Mesothelial cell of epicardium (in vitro differentiated cells): Measurements from ENCODE around the gene AMBP. TPM values are rescaled to one million over a fixed set of nuclear protein-coding genes. Genes with fewer than 3 reads are reported as not detected.

Source experiments
- DNase-seq, 2 experiments: peaks; one replicate each; pipeline ENCODE4 v3.0.0; 2021; ENCODE audit warnings: low spot score in 2 of 2; ENCODE audit not compliant: unreplicated experiment in 2 of 2
- H3K27ac Mint-ChIP-seq: 2 replicates; pipeline ENCODE4 v1.8.0; 2021; ENCODE audit warnings: mixed read lengths
- H3K27me3 Mint-ChIP-seq: 2 replicates; pipeline ENCODE4 v1.8.0; 2021; ENCODE audit warnings: low read depth, mixed read lengths
- H3K36me3 Mint-ChIP-seq: 2 replicates; pipeline ENCODE4 v1.8.0; 2021; ENCODE audit warnings: mixed read lengths
- H3K4me1 Mint-ChIP-seq: 2 replicates; pipeline ENCODE4 v1.8.0; 2021; ENCODE audit warnings: mixed read lengths
- H3K4me3 Mint-ChIP-seq: 2 replicates; pipeline ENCODE4 v1.8.0; 2021; ENCODE audit warnings: mild to moderate bottlenecking, moderate library complexity, mixed read lengths
- H3K9me3 Mint-ChIP-seq: 2 replicates; pipeline ENCODE4 v1.8.0; 2021; ENCODE audit warnings: mixed read lengths
- total RNA-seq: library from RNA; stranded (reverse); gene quantifications from 3 replicates; pipeline ENCODE4 v1.2.1, GENCODE V29; 2021
- TF ChIP-seq, protein P1 (sequence below): fragments of 200-600 bp; sonication (generic); IDR thresholded peaks from one replicate; pipeline ENCODE4 v1.5.0; 2021; ENCODE audit warnings: antibody characterized with exemption; ENCODE audit not compliant: unreplicated experiment

Gene AMBP
- total RNA-seq, 1 donor from 2014 or later, result 0.22 TPM

DNA sequence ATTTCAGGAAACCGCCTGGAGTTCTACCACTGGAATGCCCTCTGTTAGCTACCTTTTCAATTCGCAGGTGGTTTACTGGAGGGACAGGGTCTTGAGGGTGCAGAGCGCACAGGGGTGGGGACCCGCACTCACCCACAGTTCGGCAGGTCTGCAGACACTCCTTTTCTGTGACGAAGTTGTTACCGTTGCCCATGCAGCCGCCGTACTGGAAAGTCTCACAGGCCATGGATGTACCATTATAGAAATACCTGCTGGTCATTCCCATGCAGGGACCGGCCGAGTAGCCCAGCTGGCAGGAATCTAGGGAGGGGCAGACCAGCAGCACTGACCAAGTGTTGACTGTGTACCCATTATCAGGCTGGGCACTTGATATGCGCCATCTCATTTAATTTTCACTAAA is 16.8 kb downstream of the AMBP start:
- H3K9me3 Mint-ChIP-seq, result peaks cover 6% of the 10 kb centered on the region
- no peak overlapping the region for H3K27ac Mint-ChIP-seq
- no peak for DNase-seq
- peaks cover 20% of the 10 kb centered on the region for H3K27me3 Mint-ChIP-seq
- H3K36me3 Mint-ChIP-seq, result peaks cover 9% of the 10 kb centered on the region
- no peaks in the 10 kb centered on the region for H3K4me1 Mint-ChIP-seq
- no peak overlapping the region for H3K4me3 Mint-ChIP-seq
- TF ChIP-seq, protein P1, sequence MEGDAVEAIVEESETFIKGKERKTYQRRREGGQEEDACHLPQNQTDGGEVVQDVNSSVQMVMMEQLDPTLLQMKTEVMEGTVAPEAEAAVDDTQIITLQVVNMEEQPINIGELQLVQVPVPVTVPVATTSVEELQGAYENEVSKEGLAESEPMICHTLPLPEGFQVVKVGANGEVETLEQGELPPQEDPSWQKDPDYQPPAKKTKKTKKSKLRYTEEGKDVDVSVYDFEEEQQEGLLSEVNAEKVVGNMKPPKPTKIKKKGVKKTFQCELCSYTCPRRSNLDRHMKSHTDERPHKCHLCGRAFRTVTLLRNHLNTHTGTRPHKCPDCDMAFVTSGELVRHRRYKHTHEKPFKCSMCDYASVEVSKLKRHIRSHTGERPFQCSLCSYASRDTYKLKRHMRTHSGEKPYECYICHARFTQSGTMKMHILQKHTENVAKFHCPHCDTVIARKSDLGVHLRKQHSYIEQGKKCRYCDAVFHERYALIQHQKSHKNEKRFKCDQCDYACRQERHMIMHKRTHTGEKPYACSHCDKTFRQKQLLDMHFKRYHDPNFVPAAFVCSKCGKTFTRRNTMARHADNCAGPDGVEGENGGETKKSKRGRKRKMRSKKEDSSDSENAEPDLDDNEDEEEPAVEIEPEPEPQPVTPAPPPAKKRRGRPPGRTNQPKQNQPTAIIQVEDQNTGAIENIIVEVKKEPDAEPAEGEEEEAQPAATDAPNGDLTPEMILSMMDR, result no peak

DNA sequence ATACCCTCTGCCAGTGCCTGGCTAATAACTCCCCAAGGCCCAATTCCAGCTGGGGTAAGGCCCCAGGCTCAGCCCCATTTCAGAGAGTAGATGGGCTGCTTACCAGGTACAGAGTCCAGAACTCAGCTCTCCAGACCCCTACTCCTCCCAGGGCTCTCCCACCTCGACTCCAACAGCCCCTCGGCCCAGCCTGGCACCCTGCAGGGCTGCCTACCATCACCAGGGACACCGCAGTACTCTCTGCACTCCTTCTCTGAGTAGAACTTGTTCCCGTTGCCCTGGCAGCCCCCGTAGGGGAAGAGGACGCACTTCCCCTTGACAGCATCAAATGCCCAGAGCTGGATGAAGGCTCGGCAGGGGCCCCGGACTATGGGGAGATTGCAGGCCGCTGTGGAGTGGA is 17.4 kb downstream of the AMBP start:
- TF ChIP-seq, protein P1, result no peak
- Mint-ChIP-seq H3K27ac (no peak overlapping the region), H3K4me3 (no peak overlapping the region), H3K27me3 (peaks cover 17% of the 10 kb centered on the region), H3K36me3 (peaks cover 12% of the 10 kb centered on the region), H3K9me3 (peaks cover 6% of the 10 kb centered on the region), H3K4me1 (no peaks in the 10 kb centered on the region)
- no peak for DNase-seq

DNA sequence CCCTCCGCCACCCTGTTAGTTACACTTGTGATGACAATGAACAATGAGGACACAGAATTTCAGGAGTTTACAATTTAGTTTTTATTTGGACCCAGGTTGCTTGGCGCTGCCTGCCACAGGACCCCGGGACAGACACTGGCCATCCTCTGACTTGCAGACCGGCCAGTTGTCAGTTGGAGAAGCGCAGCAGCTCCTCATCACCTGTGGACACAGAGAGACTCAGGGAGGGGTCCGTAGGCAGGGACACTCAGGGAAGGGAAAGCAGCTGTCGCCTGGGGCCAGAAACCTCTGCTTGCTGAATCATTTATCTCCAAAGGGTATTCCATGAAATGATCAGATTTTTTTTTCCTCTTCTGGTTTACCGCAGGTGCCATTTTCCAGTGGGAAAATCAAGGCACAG is 18.0 kb downstream of the AMBP start:
- TF ChIP-seq, protein P1, result no peak
- H3K9me3 Mint-ChIP-seq, result peaks cover 6% of the 10 kb centered on the region
- H3K27me3 Mint-ChIP-seq, result peaks cover 17% of the 10 kb centered on the region
- H3K4me1 Mint-ChIP-seq, result no peaks in the 10 kb centered on the region
- H3K27ac Mint-ChIP-seq, result peak overlapping the region; percentile 39
- H3K4me3 Mint-ChIP-seq, result no peak overlapping the region
- H3K36me3 Mint-ChIP-seq, result peaks cover 12% of the 10 kb centered on the region
- no peak for DNase-seq

DNA sequence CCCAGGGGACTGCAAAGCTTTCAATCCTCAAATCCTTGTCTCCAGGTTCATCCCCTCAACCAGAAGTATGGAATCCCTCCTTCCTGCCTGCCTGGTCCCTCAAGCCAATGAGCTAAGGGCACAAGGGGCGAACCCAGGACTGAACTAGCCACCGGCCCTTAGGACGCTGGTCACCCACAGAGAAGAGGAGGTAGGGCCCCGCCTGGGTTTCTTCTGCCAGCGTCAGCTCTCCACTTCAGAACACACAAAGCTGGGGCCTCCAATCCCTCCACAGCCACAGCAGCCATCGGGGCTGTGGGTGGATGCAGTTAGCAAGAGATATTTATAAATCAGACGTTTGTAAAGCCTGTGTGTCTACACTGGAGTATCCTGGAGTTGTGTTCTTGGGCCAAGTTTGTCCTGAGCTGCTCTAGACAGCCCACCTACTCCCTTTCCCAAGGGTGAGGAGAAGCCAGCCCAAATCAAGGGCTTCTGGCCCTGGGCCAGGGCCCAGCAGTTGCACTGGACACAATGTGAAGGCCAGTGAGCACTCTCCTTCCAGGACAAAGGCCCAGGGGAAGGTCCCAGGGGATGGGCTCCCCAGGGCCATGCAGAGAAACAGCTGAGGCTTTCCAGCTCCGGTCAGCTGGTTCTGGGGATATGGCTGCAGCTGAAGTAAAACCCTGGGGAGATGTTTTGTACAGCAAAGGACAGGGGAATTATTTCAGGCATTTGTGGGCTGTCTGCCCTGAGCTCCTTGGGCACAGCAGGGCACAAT is 18.9 kb downstream of the AMBP start:
- H3K4me3 Mint-ChIP-seq, result no peak overlapping the region
- peaks cover 13% of the 10 kb centered on the region for H3K27me3 Mint-ChIP-seq
- H3K27ac Mint-ChIP-seq, result no peak overlapping the region
- TF ChIP-seq, protein P1, result no peak
- DNase-seq, result no peak
- no peaks in the 10 kb centered on the region for H3K4me1 Mint-ChIP-seq
- H3K36me3 Mint-ChIP-seq, result peaks cover 12% of the 10 kb centered on the region
- H3K9me3 Mint-ChIP-seq, result peaks cover 6% of the 10 kb centered on the region

DNA sequence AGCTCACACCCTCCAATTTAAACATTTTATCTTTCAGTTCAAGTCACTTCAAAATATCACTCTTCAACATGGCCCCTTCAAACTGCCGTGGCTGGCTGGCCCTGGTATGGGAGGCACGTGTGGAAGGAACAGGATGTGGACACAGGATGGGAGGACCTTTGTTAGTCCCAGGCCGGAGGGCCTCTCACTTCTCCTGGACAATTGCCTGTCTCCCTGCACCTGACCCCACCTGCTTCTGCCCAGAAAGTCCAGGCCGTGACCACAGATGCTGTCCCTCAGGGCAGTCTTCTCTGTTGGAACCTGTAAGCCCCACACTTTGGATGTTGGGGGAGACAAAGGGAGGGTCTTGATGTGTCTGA is 19.4 kb downstream of the AMBP start:
- Mint-ChIP-seq H3K36me3 (peaks cover 12% of the 10 kb centered on the region), H3K27me3 (peaks cover 9% of the 10 kb centered on the region), H3K27ac (no peak overlapping the region), H3K9me3 (peaks cover 4% of the 10 kb centered on the region), H3K4me3 (no peak overlapping the region), H3K4me1 (no peaks in the 10 kb centered on the region)
- TF ChIP-seq, protein P1, result no peak
- no peak for DNase-seq
